ENCODE measurements around the gene FOXO1.
A peak's percentile ranks its signal among the peaks of the same experiment; 100 is the strongest.

FOXO1 gene

DNA sequence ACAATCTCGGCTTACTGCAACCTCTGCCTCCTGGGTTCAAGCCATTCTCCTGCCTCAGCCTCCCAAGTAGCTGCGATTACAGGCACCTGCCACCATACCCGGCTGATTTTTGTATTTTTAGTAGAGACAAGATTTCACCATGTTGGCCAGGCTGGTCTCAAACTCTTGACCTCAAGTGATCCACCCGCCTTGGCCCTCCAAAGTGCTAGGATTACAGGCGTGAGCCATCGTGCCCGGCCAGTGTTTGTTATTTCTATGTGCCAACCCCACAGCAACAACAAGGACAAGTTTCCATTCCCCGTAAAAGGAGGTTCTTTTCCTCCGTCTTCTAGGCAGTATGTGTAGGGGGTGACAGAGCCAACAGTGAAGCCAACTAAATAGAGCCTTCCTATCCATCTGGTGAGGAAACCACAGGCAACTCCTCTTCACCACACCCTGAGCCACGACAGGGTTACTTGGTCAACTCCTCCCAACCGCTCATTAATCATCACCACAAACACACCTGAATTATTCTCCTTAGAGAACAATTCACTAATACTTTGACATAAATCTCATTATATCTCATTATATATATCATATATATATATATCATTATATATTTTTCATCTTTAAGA is 25.5 kb downstream of the FOXO1 start:
- no peaks in the 10 kb centered on the region for H3K36me3 ChIP-seq (ENCODE audit: insufficient read depth, low read length)
- no peaks in the 10 kb centered on the region for H3K9me2 ChIP-seq (replicated peaks; ENCODE audit: low read depth, low read length)
- no peaks in the 10 kb centered on the region for H3F3A ChIP-seq (ENCODE audit: low read depth)
- no peaks in the 10 kb centered on the region for H3K27me3 ChIP-seq (ENCODE audit: insufficient read depth, low read length, poor library complexity, severe bottlenecking)
- peak overlapping the region; percentile 29 for H3K4me2 ChIP-seq (ENCODE audit: low read depth, low read length, poor library complexity, severe bottlenecking)
- no peak overlapping the region for H3K9ac ChIP-seq (ENCODE audit: low read depth, low read length, poor library complexity, severe bottlenecking)
- TF ChIP-seq EZH2phosphoT487 (IDR thresholded peaks at IDR 0.05; ENCODE audit: borderline replicate concordance): no peak
- TF ChIP-seq, protein P1, sequence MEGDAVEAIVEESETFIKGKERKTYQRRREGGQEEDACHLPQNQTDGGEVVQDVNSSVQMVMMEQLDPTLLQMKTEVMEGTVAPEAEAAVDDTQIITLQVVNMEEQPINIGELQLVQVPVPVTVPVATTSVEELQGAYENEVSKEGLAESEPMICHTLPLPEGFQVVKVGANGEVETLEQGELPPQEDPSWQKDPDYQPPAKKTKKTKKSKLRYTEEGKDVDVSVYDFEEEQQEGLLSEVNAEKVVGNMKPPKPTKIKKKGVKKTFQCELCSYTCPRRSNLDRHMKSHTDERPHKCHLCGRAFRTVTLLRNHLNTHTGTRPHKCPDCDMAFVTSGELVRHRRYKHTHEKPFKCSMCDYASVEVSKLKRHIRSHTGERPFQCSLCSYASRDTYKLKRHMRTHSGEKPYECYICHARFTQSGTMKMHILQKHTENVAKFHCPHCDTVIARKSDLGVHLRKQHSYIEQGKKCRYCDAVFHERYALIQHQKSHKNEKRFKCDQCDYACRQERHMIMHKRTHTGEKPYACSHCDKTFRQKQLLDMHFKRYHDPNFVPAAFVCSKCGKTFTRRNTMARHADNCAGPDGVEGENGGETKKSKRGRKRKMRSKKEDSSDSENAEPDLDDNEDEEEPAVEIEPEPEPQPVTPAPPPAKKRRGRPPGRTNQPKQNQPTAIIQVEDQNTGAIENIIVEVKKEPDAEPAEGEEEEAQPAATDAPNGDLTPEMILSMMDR (conservative IDR thresholded peaks at IDR 0.05; ENCODE audit: low read length): no peak
- H3K79me2 ChIP-seq (ENCODE audit: insufficient read depth, low read length): peaks cover 13% of the 10 kb centered on the region; the same call in 1 of the 2 replicates
- no peak overlapping the region for H2AFZ ChIP-seq (ENCODE audit: low read length)
- H3K4me1 ChIP-seq (ENCODE audit: insufficient read depth, low read length, poor library complexity, severe bottlenecking): peaks cover 35% of the 10 kb centered on the region
- H3K4me3 ChIP-seq (ENCODE audit: low read length, poor library complexity, severe bottlenecking): no peak overlapping the region
- H4K20me1 ChIP-seq (ENCODE audit: insufficient read depth, low read length, poor library complexity, severe bottlenecking): no peaks in the 10 kb centered on the region
- H3K9me3 ChIP-seq (ENCODE audit: insufficient read depth, low read depth, low read length): no peaks in the 10 kb centered on the region

DNA sequence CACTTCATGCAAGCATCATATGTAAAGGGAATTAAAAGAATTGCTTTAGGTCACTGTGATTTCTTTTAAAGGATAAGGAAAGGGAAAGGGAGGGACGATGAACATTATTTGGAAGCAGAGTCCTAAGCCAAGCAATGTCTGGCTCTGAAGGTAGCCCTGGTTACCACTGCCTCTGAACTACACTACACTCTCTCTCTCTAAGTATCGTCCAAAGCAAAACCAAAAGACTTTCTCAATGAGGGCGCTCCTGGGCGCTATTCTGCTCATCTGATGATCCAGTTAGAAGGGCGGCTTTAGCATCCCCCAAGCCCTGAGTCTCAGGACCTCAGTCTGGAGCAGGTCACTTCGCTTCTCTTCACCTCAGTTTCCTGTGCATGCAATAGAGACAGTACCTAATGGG is 26.2 kb downstream of the FOXO1 start:
- peaks cover 14% of the 10 kb centered on the region; the same call in 1 of the 2 replicates for H3K79me2 ChIP-seq (ENCODE audit: insufficient read depth, low read length)

DNA sequence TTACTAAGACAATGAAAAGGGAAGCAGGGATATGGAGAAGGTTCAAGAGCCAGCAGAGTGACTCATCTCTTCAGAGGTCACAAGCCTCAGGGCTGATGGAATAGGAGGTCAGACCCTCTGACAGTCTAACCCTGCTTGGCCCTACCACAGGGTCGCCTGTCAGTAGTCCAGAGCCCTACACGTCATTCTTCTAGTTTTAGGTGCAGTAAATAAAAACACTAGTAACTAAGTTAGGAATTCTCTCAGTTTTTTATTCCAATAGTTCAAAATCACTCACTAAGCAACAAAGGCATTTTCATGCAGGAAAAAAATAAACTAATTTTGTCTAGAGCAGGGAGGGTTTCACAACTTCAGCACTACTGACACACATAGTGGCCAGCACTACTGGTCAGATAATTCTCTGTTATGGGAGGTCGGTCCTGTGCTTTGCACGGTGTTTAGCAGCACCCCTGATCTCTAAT is 27.2 kb downstream of the FOXO1 start:
- Histone ChIP-seq H3K4me2 (ENCODE audit: low read depth, low read length, poor library complexity, severe bottlenecking) (no peak overlapping the region), H3K9me2 (replicated peaks; ENCODE audit: low read depth, low read length) (no peaks in the 10 kb centered on the region), H3K9ac (ENCODE audit: low read depth, low read length, poor library complexity, severe bottlenecking) (no peak overlapping the region), H3K27me3 (ENCODE audit: insufficient read depth, low read length, poor library complexity, severe bottlenecking) (no peaks in the 10 kb centered on the region), H3K4me1 (ENCODE audit: insufficient read depth, low read length, poor library complexity, severe bottlenecking) (peaks cover 23% of the 10 kb centered on the region), H3K79me2 (ENCODE audit: insufficient read depth, low read length) (peaks cover 11% of the 10 kb centered on the region; the same call in 1 of the 2 replicates), H3K36me3 (ENCODE audit: insufficient read depth, low read length) (no peaks in the 10 kb centered on the region), H3F3A (ENCODE audit: low read depth) (no peaks in the 10 kb centered on the region), H3K9me3 (ENCODE audit: insufficient read depth, low read depth, low read length) (no peaks in the 10 kb centered on the region), H4K20me1 (ENCODE audit: insufficient read depth, low read length, poor library complexity, severe bottlenecking) (no peaks in the 10 kb centered on the region), H2AFZ (ENCODE audit: low read length) (no peak overlapping the region), H3K4me3 (ENCODE audit: low read length, poor library complexity, severe bottlenecking) (no peak overlapping the region)
- no peak for TF ChIP-seq EZH2phosphoT487 (IDR thresholded peaks at IDR 0.05; ENCODE audit: borderline replicate concordance)
- TF ChIP-seq, protein P1 (conservative IDR thresholded peaks at IDR 0.05; ENCODE audit: low read length): no peak

More for the DNA sequence above, 26.2 kb downstream of the FOXO1 start:
- Histone ChIP-seq H3K4me1 (ENCODE audit: insufficient read depth, low read length, poor library complexity, severe bottlenecking) (peaks cover 33% of the 10 kb centered on the region), H3K27me3 (ENCODE audit: insufficient read depth, low read length, poor library complexity, severe bottlenecking) (no peaks in the 10 kb centered on the region), H3F3A (ENCODE audit: low read depth) (no peaks in the 10 kb centered on the region), H2AFZ (ENCODE audit: low read length) (no peak overlapping the region), H3K9me3 (ENCODE audit: insufficient read depth, low read depth, low read length) (no peaks in the 10 kb centered on the region), H3K36me3 (ENCODE audit: insufficient read depth, low read length) (no peaks in the 10 kb centered on the region), H3K4me2 (ENCODE audit: low read depth, low read length, poor library complexity, severe bottlenecking) (peak overlapping the region; percentile 29), H4K20me1 (ENCODE audit: insufficient read depth, low read length, poor library complexity, severe bottlenecking) (no peaks in the 10 kb centered on the region), H3K4me3 (ENCODE audit: low read length, poor library complexity, severe bottlenecking) (no peak overlapping the region), H3K9ac (ENCODE audit: low read depth, low read length, poor library complexity, severe bottlenecking) (no peak overlapping the region), H3K9me2 (replicated peaks; ENCODE audit: low read depth, low read length) (no peaks in the 10 kb centered on the region)
- no peak for TF ChIP-seq EZH2phosphoT487 (IDR thresholded peaks at IDR 0.05; ENCODE audit: borderline replicate concordance)
- TF ChIP-seq, protein P1 (conservative IDR thresholded peaks at IDR 0.05; ENCODE audit: low read length): no peak
